A549 (cell line): ENCODE results near the gene MCTP2. TPM values are rescaled to one million over a fixed set of nuclear protein-coding genes. Genes with fewer than 3 reads are reported as not detected.
A peak's percentile ranks its signal among the peaks of the same experiment; 100 is the strongest.

Experiments
- ATAC-seq, 2 experiments: fragments of 200-7000 bp in 1 of 2; fragments of >200 bp in 1 of 2; cut with Nextera tagmentation in 1 of 2; cut with Tn5 transposase in 1 of 2; 3 replicates each; pipeline versions ENCODE4 v1.8.0 to v1.9.1; 2018 to 2020; ENCODE audit warnings: mild to moderate bottlenecking in 1 of 2, moderate library complexity in 1 of 2
- CTCF ChIA-PET: fragments of 300-600 bp; sonication (Branson Sonifier 250); formaldehyde crosslinking; extraction: SDS; loops from one replicate; lab custom pipeline; 2021; ENCODE audit warnings: antibody characterized with exemption, inconsistent platforms; lab: Yijun Ruan, JAX
- POLR2A ChIA-PET: fragments of 350-600 bp; formaldehyde crosslinking; extraction: SDS; loops from one replicate; lab custom pipeline; 2021; ENCODE audit warnings: antibody characterized with exemption, inconsistent platforms; lab: Yijun Ruan, JAX
- DNase-seq, 2 experiments: peaks; one replicate each; pipeline versions ENCODE4 v3.0.0 to v3.0.0-alpha.2; 2011 to 2016; ENCODE audit warnings: low read depth in 1 of 2, low spot score in 1 of 2
- FAIRE-seq: peaks from 2 replicates; lab custom pipeline; 2011; peaks lifted over from hg19 to GRCh38; lab: Jason Lieb, UNC
- H3K27ac ChIP-seq, 2 experiments: fragments of >200 bp; sonication (Bioruptor Twin); formaldehyde crosslinking; 3 replicates each; pipeline ENCODE4 v1.5.1; 2016 to 2017
- H3K4me1 ChIP-seq: fragments of >200 bp; sonication (Bioruptor Twin); formaldehyde crosslinking; 3 replicates; pipeline ENCODE4 v1.6.1; 2016
- H3K4me2 ChIP-seq: fragments of >200 bp; sonication (Bioruptor Twin); formaldehyde crosslinking; 3 replicates; pipeline ENCODE4 v1.6.1; 2016
- H3K4me3 ChIP-seq: fragments of >200 bp; sonication (Bioruptor Twin); formaldehyde crosslinking; 3 replicates; pipeline ENCODE4 v1.5.1; 2016
- H3K9me3 ChIP-seq: fragments of >200 bp; sonication (Bioruptor Twin); formaldehyde crosslinking; 3 replicates; pipeline ENCODE4 v1.6.1; 2016
- CBX2 ChIP-seq: fragments of 200-600 bp; sonication (generic); IDR thresholded peaks from 2 replicates; pipeline ENCODE4 v1.6.1; 2016; ENCODE audit warnings: low read depth, mild to moderate bottlenecking, borderline replicate concordance
- CBX8 ChIP-seq: fragments of 200-600 bp; sonication (generic); IDR thresholded peaks from 2 replicates; pipeline ENCODE4 v1.6.1; 2016
- CHD2 ChIP-seq: fragments of 150-350 bp; IDR thresholded peaks from 2 replicates; pipeline ENCODE4 v1.6.1; 2014; ENCODE audit warnings: low read length; ENCODE audit not compliant: partially characterized antibody
- CHD4 ChIP-seq: fragments of 200-600 bp; sonication (generic); IDR thresholded peaks from 2 replicates; pipeline ENCODE4 v1.6.1; 2016; ENCODE audit warnings: antibody characterized with exemption, mild to moderate bottlenecking, borderline replicate concordance
- E2F6 ChIP-seq: IDR thresholded peaks from 2 replicates; pipeline ENCODE4 v1.6.1; 2012; ENCODE audit warnings: low read depth, borderline replicate concordance
- EHMT2 ChIP-seq: fragments of 200-600 bp; sonication (generic); IDR thresholded peaks from 2 replicates; pipeline ENCODE4 v1.6.1; 2016; ENCODE audit warnings: antibody characterized with exemption, low read depth, mild to moderate bottlenecking, moderate library complexity
- ELK1 ChIP-seq: fragments of 150-350 bp; IDR thresholded peaks from 2 replicates; pipeline ENCODE4 v1.6.1; 2014; ENCODE audit warnings: low read depth, mild to moderate bottlenecking, low read length
- EP300 ChIP-seq, 2 experiments: fragments of >200 bp; sonication (Bioruptor Twin); formaldehyde crosslinking; IDR thresholded peaks; 2 replicates in 1 of 2; 3 replicates in 1 of 2; pipeline ENCODE4 v1.6.1; 2016 to 2017
- ESRRA ChIP-seq: fragments of 150-350 bp; IDR thresholded peaks from 2 replicates; pipeline ENCODE4 v1.6.1; 2014; ENCODE audit warnings: mild to moderate bottlenecking, low read length, borderline replicate concordance
- FOSB ChIP-seq: fragments of 250-450 bp; sonication (Bioruptor Pico); IDR thresholded peaks from 2 replicates; pipeline ENCODE4 v1.5.0; 2020; ENCODE audit warnings: mild to moderate bottlenecking, moderate library complexity
- FOXS1 ChIP-seq: fragments of 250-450 bp; sonication (Bioruptor Pico); IDR thresholded peaks from 2 replicates; pipeline ENCODE4 v1.5.0; 2020; ENCODE audit warnings: mild to moderate bottlenecking, moderate library complexity
- GATA3 ChIP-seq: IDR thresholded peaks from 2 replicates; pipeline ENCODE4 v1.6.1; 2012; ENCODE audit warnings: borderline replicate concordance
- HES2 ChIP-seq: fragments of >200 bp; sonication (Bioruptor Twin); formaldehyde crosslinking; IDR thresholded peaks from 2 replicates; pipeline ENCODE4 v1.6.1; 2016
- HOXA7 ChIP-seq: fragments of 250-450 bp; sonication (Bioruptor Pico); IDR thresholded peaks from 2 replicates; pipeline ENCODE4 v1.5.0; 2020; ENCODE audit warnings: mild to moderate bottlenecking, moderate library complexity
- JUN ChIP-seq, 2 experiments: fragments of >200 bp; sonication (Bioruptor Twin); formaldehyde crosslinking; IDR thresholded peaks; 2 replicates in 1 of 2; 3 replicates in 1 of 2; pipeline ENCODE4 v1.6.1; 2016 to 2017
- MAFK ChIP-seq: fragments of 450-650 bp; IDR thresholded peaks from 2 replicates; pipeline ENCODE4 v1.6.1; 2014; ENCODE audit not compliant: partially characterized antibody
- MAZ ChIP-seq: fragments of 150-350 bp; IDR thresholded peaks from 2 replicates; pipeline ENCODE4 v1.6.1; 2014; ENCODE audit warnings: antibody characterized with exemption, low read depth, low read length, borderline replicate concordance
- MYC ChIP-seq: IDR thresholded peaks from 2 replicates; pipeline ENCODE4 v1.6.1; 2012; ENCODE audit warnings: mild to moderate bottlenecking, inconsistent platforms, low read length, improper control_type of control experiment, borderline replicate concordance
- NFE2L2 ChIP-seq: fragments of 150-350 bp; conservative IDR thresholded peaks from 2 replicates; pipeline ENCODE4 v1.6.1; 2014; ENCODE audit warnings: low read length
- PHF8 ChIP-seq: fragments of 200-600 bp; sonication (generic); IDR thresholded peaks from 2 replicates; pipeline ENCODE4 v1.6.1; 2016; ENCODE audit warnings: low read depth, mild to moderate bottlenecking, antibody characterized with exemption, moderate library complexity, borderline replicate concordance
- POLR2AphosphoS2 ChIP-seq: conservative IDR thresholded peaks from 2 replicates; pipeline ENCODE4 v1.6.1; 2012; ENCODE audit warnings: low read length, improper control_type of control experiment, inconsistent platforms
- SMC3 ChIP-seq: fragments of >200 bp; sonication (Bioruptor Twin); formaldehyde crosslinking; IDR thresholded peaks from 3 replicates; pipeline ENCODE4 v1.6.1; 2018; ENCODE audit warnings: inconsistent platforms
- TFCP2L1 ChIP-seq: fragments of 250-450 bp; sonication (Bioruptor Pico); IDR thresholded peaks from 2 replicates; pipeline ENCODE4 v1.5.0; 2021; ENCODE audit warnings: mild to moderate bottlenecking
- USF2 ChIP-seq: fragments of 450-650 bp; IDR thresholded peaks from 2 replicates; pipeline ENCODE4 v1.6.1; 2014; ENCODE audit warnings: antibody characterized with exemption
- ZNF302 ChIP-seq: fragments of 250-450 bp; sonication (Bioruptor Pico); IDR thresholded peaks from 2 replicates; pipeline ENCODE4 v1.9.0; 2021; ENCODE audit warnings: inconsistent platforms, mild to moderate bottlenecking, moderate library complexity
- WGBS: methylation state at CpG from one replicate; pipeline ENCODE4 v1.1.6; 2017; ENCODE audit errors: missing lambda C conversion rate; 5-methylcytosine and 5-hydroxymethylcytosine counted together
- polyA plus RNA-seq, 4 experiments: library from polyadenylated mRNA; depleted of rRNA in 3 of 4; stranded (reverse); fragments of >200 nt; fragmentation: RNase III in 1 of 4; extraction: RNeasy Plus Mini Kit Qiagen cat#74134 plus additional on column Dnase treatment in 1 of 4; gene quantifications; 2 replicates in 3 of 4; 3 replicates in 1 of 4; pipeline ENCODE4 v1.2.3, GENCODE V29; 2011 to 2017

Gene MCTP2
- polyA plus RNA-seq, 2 of the 4 experiments (the other 2 are of a cell fraction) = not detected

DNA sequence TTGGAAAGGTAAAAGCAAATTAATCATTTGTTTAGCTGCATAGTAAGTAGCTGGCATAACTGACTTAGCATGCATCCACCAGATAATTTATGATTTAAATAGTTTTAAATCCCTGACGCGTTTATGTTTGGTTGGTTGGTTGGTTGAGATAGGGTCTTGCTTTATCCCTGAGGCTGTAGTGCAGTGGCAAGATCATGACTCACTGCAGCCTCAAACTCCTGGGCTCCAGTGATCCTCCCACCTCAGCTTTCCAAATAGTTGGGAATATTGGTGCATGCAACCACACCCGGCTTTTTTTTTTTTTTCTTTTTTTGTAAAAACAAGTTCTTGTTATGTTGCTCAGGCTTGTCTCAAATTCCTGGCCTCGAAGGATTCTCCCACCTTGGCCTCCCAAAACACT, 263.4 kb downstream of the MCTP2 start (continued):
- TF ChIP-seq EHMT2 = no peak

GRCh38 chr15:94503293-94503692, 271.9 kb downstream of the MCTP2 start:
- Histone ChIP-seq H3K4me3 (no peak overlapping the region), H3K27ac (no peak overlapping the region), H3K4me1 (no peaks in the 10 kb centered on the region), H3K4me2 (no peak overlapping the region), H3K9me3 (peaks cover 10% of the 10 kb centered on the region; the same call in 2 of the 3 replicates)
- no peak for DNase-seq
- no peak for FAIRE-seq
- no peak for ATAC-seq
- 1% methylated on average over 2 of the region's 2 CpGs for WGBS
- TF ChIP-seq HOXA7 (no peak), NFE2L2 (peak; percentile 83), MAFK (peak; percentile 88)
- CTCF ChIA-PET = no interaction called here
- POLR2A ChIA-PET = no interaction called here

DNA sequence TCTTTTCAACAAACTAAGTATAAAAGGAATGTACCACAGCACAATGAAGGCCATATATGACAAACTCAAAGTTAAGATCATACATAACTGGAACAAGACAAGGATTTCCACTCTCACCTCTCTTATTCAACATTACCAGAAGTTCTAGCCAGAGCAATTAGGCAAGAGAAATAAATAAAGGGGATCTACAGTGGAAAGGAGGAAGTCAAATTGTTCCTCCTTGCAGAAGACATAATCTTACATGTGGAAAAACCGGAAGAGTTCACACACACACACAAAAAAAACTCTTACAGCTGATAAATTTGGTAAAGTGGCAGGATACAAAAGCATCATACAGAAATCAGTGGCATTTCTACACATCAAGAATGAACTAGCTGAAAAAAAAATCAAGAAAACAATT, 277.9 kb downstream of the MCTP2 start:
- DNase-seq (no peak), FAIRE-seq (no peak), ATAC-seq (no peak)
- POLR2A ChIA-PET = no interaction called here
- CTCF ChIA-PET = no interaction called here
- 0% methylated on average over 1 of the region's 1 CpG for WGBS
- H3K27ac ChIP-seq = no peak overlapping the region
- peaks cover 10% of the 10 kb centered on the region; the same call in 2 of the 3 replicates for H3K9me3 ChIP-seq
- no peak overlapping the region for H3K4me3 ChIP-seq
- no peaks in the 10 kb centered on the region for H3K4me1 ChIP-seq
- TF ChIP-seq EP300 (IDR thresholded peaks at IDR 0.05) = no peak
- TF ChIP-seq, all 56 proteins: peak for 0
- H3K4me2 ChIP-seq = no peak overlapping the region

- ChIA-PET CTCF (no interaction called here), POLR2A (no interaction called here)
- H3K27ac ChIP-seq = no peak overlapping the region
- ATAC-seq (no peak), DNase-seq (no peak), FAIRE-seq (no peak)
- TF ChIP-seq PHF8 = no peak
- no peak for TF ChIP-seq GATA3
- TF ChIP-seq USF2 = no peak
- no peak for TF ChIP-seq MYC
- TF ChIP-seq CBX8 = no peak
- TF ChIP-seq FOSB = no peak
- TF ChIP-seq HOXA7 = no peak
- no peak for TF ChIP-seq CHD4
- TF ChIP-seq MAZ = no peak
- TF ChIP-seq POLR2AphosphoS2 = no peak
- no peak for TF ChIP-seq E2F6
- TF ChIP-seq EP300 (IDR thresholded peaks at IDR 0.05) = no peak
- H3K4me3 ChIP-seq = no peak overlapping the region
- H3K4me1 ChIP-seq = no peaks in the 10 kb centered on the region
- no peak overlapping the region for H3K4me2 ChIP-seq
- H3K9me3 ChIP-seq = no peaks in the 10 kb centered on the region; the same call in 2 of the 3 replicates
- 12% methylated on average over 3 of the region's 3 CpGs for WGBS
Measured at GRCh38 chr15:94522125-94522524, 290.8 kb downstream of the MCTP2 start.

GRCh38 chr15:94523873-94524272, 292.5 kb downstream of the MCTP2 start:
- Histone ChIP-seq H3K4me2 (no peak overlapping the region), H3K9me3 (no peaks in the 10 kb centered on the region), H3K4me1 (no peaks in the 10 kb centered on the region), H3K4me3 (no peak overlapping the region), H3K27ac (no peak overlapping the region)
- 23% methylated on average over 11 of the region's 11 CpGs for WGBS
- TF ChIP-seq JUN (IDR thresholded peaks at IDR 0.05) (no peak), FOXS1 (CRISPR knock-in tag) (no peak), ZNF302 (CRISPR knock-in tag) (no peak), CBX2 (no peak), MYC (no peak), MAZ (no peak), MAFK (no peak), CHD4 (no peak), HES2 (no peak), TFCP2L1 (CRISPR knock-in tag) (no peak), ESRRA (no peak), POLR2AphosphoS2 (no peak), SMC3 (no peak), CHD2 (no peak), NFE2L2 (no peak), ELK1 (no peak)
- FAIRE-seq (no peak), ATAC-seq (no peak), DNase-seq (no peak)
- ChIA-PET POLR2A (no interaction called here), CTCF (no interaction called here)
